GM18505 (cell line): Measurements from ENCODE around the gene PADI4.

Experiments used
- ATAC-seq: cut with Tn5 transposase; IDR thresholded peaks from one replicate; pipeline ENCODE4 v1.9.1; 2021; ENCODE audit not compliant: unreplicated experiment
- POLR2A ChIP-seq: IDR thresholded peaks from 4 replicates; pipeline ENCODE4 v1.6.1; 2011; ENCODE audit warnings: borderline replicate concordance; ENCODE audit not compliant: insufficient read depth, insufficient read length; ENCODE audit errors: extremely low read depth

PADI4 gene

GRCh38 chr1:17307946-17308345, at the start of gene PADI4:
Gene PADI4 (plus strand): TSS chr1:17308197. CDS start chr1:17308223, 26 bp downstream.
- no peak for ATAC-seq
- TF ChIP-seq POLR2A, result no peak

- no peak for TF ChIP-seq POLR2A
- no peak for ATAC-seq
These were observed 49.3 kb upstream of the PADI4 start for GRCh38 chr1:17258758-17259130.

GRCh38 chr1:17259233-17259873, 48.6 kb upstream of the PADI4 start:
- ATAC-seq, result no peak

GRCh38 chr1:17260264-17260663, 47.7 kb upstream of the PADI4 start:
- no peak for ATAC-seq
- TF ChIP-seq POLR2A, result no peak

More at GRCh38 chr1:17259233-17259873, 48.6 kb upstream of the PADI4 start:
- no peak for TF ChIP-seq POLR2A

GRCh38 chr1:17260738-17261137, 47.3 kb upstream of the PADI4 start:
- no peak for TF ChIP-seq POLR2A
- ATAC-seq, result no peak

GRCh38 chr1:17263936-17264335, 44.1 kb upstream of the PADI4 start:
- ATAC-seq, result no peak
- no peak for TF ChIP-seq POLR2A

- TF ChIP-seq POLR2A, result no peak
These were observed 43.5 kb upstream of the PADI4 start for GRCh38 chr1:17264470-17264869.

GRCh38 chr1:17265162-17265561, 42.8 kb upstream of the PADI4 start:
- ATAC-seq, result no peak
- TF ChIP-seq POLR2A, result no peak

More at GRCh38 chr1:17264470-17264869, 43.5 kb upstream of the PADI4 start:
- ATAC-seq, result no peak

- no peak for ATAC-seq
- TF ChIP-seq POLR2A, result no peak
These were observed 42.0 kb upstream of the PADI4 start for GRCh38 chr1:17265950-17266349.

- ATAC-seq, result no peak
- no peak for TF ChIP-seq POLR2A
These were observed 36.9 kb upstream of the PADI4 start for GRCh38 chr1:17270891-17271765.

- ATAC-seq, result no peak
- TF ChIP-seq POLR2A, result no peak
These were observed 35.9 kb upstream of the PADI4 start for GRCh38 chr1:17272066-17272465.

- no peak for TF ChIP-seq POLR2A
These were observed 35.4 kb upstream of the PADI4 start for GRCh38 chr1:17272646-17273045.

GRCh38 chr1:17273096-17273495, 34.9 kb upstream of the PADI4 start:
- no peak for ATAC-seq
- TF ChIP-seq POLR2A, result no peak

More at GRCh38 chr1:17272646-17273045, 35.4 kb upstream of the PADI4 start:
- ATAC-seq, result no peak
